Stimulated activated CD8-positive, alpha-beta memory T cell treated with anti-CD3 and anti-CD28 coated beads, Interleukin-4, amount 100 ng/mL, for 4 hours (primary cell): ENCODE results near the gene KRTAP12-2.
"Not testable (repeated sequence)": the region's sequence is repeated elsewhere in the genome, so short reads cannot be mapped to it uniquely, and the experiment has no call there.

Source experiments
- DNase-seq, 2 donors: peaks; one replicate each; pipeline ENCODE4 v3.0.0-alpha.2; 2020; ENCODE audit warnings: low read depth in 2 of 2, low spot score in 1 of 2

The KRTAP12-2 gene

DNA sequence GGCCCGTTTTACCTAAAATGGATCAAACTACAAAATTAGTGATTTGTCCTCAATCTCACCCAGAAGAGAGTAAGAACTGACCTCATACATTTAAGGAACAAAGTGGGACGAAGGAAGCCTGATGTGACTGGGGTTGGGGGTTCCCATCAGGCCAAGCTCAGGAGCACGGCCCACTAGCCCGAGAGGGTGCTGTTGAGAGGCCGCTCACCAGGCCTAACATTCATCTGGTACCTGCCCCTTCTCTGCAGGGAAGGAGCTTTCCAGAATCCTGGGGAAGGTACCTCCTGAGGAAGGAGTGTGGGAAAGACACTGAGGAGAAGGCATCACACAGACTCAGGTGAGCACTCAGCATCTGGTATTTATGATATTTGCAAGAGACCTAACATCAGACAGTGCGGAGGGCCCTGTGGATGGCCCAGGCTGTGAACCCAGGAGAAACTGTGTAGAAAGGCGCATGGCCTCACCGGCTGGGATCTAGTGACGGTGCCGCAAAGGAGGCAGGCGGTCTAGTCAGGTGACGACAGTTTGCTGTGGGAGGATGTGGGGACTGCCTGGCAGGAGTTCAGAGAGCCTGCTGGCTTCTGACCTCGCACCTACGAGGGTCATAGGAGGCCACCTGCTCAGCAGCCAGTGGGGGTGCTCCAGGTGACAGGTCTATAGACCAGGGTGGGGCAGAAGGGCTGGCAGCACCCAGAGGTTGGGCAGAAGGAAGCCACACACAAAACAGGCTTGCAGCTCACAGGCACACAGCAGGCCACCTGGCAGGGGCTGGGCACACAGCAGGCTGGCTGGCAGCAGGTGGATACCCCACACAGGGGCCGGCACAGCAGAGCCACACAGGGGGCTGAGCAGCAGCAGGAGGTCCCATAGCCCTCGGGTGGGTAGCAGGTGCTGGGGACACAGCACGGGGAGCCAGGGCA lies 12.8 kb downstream of the KRTAP12-2 start:
- DNase-seq: no peak

GRCh38 chr21:44653123-44653522 lies 13.6 kb downstream of the KRTAP12-2 start:
- no peak for DNase-seq

- no peak for DNase-seq
These were observed 15.6 kb downstream of the KRTAP12-2 start for GRCh38 chr21:44650973-44651675.

DNA sequence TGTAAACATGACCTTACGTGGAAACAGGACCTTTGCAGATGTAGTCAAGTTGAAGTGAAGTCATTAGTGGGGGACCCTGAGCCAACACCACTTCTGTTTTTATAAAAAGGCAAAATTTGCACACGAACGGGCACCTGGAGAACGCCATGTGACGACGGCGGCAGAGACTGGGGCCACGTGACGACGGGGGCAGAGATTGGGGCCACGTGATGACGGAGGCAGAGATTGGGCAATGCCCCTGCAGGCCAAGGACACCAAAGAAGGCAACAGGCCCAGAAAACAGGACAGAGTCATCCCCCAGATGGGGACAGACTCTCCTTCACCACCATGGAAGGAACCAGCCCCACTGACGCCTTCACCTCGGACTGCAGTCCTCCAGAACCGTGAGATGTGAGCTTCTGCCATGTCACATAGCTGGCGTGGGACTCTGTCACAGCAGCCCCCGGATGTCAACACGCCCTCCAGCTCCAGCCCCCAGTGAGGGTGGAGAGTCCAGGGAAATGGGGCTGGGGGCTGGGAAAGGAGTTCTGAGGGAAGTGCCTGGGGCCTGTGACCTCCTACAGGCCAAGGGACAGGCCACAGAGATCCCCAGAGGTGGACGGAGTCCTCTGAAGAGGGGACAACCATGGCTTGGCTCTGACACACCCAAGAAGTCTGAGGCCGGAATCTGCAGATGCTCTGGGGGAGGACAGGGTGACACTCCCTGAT lies 16.3 kb downstream of the KRTAP12-2 start:
- no peak for DNase-seq

DNA sequence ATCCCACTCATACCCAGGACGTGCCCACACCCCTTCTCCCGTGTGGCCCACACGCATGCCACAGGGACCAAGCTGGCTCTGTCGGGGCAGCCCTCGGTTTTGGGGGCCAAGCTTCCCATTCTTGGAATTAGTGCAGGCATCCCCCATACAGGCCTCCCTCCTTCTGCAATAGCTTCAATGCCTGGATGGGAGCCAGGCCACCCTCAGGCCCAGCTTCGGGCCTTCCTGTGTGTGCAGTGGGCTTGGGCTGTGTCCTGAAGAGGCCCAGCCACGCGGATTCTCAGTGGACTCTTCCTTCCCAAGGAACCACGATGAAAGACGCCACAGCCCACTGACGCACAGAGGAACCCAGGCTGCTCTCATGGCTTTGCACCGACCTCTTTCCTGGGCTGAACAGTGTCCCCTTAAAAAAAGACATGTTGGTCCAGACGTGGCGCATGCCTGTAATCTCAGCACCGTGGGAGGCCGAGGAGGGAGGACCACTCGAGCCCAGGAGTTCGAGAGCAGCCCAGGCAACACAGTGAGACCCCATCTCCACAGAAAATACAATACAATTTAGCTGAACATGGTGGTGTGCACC lies 17.1 kb downstream of the KRTAP12-2 start:
- no peak for DNase-seq

GRCh38 chr21:44648557-44649311 lies 18.0 kb downstream of the KRTAP12-2 start:
- no peak for DNase-seq

DNA sequence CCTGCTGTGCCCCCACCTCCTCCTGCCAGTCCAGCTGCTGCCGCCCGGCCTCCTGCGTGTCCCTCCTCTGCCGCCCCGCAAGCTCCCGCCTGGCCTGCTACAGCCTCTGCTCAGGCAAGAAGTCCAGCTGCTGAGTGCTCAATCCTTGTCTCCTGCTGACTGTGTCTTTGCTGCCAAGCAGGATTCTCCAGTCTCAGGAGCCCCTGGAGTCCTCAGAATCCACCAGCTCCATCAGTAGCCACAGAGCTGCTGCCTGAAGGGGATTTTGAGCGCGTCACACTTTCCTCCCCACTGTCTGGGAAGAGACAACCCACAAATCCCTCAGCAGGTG lies 19.5 kb downstream of the KRTAP12-2 start:
- no peak for DNase-seq

DNA sequence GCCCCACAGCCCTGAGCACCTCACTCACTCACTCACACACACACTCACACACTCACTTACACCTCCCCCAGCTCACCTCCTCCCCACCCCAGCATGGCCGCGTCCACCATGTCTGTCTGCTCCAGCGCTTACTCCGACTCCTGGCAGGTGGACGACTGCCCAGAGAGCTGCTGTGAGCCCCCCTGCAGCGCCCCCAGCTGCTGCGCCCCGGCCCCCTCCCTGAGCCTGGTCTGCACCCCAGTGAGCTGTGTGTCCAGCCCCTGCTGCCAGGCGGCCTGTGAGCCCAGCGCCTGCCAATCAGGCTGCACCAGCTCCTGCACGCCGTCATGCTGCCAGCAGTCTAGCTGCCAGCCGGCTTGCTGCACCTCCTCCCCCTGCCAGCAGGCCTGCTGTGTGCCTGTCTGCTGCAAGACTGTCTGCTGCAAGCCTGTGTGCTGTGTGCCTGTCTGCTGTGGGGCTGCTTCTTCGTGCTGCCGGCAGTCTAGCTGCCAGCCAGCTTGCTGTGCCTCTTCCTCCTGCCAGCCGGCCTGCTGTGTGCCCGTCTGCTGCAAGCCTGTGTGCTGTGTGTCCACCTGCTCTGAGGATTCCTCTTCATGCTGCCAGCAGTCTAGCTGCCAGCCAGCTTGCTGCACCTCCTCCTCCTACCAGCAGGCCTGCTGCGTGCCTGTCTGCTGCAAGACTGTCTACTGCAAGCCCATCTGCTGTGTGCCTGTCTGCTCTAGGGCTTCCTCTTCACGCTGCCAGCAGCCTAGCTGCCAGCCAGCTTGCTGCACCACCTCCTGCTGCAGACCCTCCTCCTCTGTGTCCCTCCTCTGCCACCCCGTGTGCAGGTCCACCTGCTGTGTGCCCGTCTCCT lies 20.1 kb downstream of the KRTAP12-2 start, which contains the start of gene KRTAP10-11:
Gene KRTAP10-11, plus strand, starts transcription at position 49 of the 856 bp plus-strand sequence. Its CDS starts 45 bp downstream, at position 94.
- DNase-seq: not testable (repeated sequence)

- DNase-seq: no peak
These were observed 21.8 kb downstream of the KRTAP12-2 start for GRCh38 chr21:44644878-44645277.

GRCh38 chr21:44643741-44644310 lies 22.9 kb downstream of the KRTAP12-2 start:
- no peak for DNase-seq

DNA sequence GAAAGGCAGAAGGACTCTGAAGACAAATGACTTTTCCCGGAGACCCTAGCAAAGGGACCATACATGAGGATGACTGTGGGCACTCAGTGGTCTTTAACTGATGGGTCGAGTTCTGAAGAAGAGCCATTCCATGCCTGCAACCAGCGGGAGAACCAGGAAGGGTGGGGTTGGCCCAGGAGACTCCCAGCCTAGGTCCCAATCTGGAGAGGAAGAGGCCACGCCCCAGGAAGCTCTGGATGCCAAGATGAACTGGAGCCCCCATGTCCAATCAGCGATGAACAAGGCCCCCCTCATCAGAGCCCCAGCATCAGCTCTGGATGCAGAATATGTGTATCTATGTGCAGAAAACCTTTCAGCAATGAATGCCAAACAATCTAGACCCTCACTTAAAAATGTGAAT lies 26.0 kb downstream of the KRTAP12-2 start:
- DNase-seq: no peak

DNA sequence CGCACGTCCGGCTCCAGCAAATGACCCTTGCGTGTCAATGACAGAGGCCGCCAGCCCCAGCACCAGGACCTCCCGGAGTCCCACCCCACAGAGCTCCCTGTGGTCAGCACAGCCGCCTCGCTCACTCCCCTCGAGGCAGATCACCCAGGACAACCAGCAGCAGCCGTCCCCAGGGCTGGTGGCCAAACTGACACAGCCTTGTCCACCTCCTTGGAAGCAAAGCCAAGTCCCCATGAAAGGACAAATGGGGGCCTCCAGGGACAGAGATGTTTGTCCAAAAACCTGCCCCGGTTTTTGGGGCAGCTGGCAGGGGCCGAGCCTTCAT lies 27.4 kb downstream of the KRTAP12-2 start:
- no peak for DNase-seq

- DNase-seq: not testable (repeated sequence)
These were observed 28.0 kb downstream of the KRTAP12-2 start for GRCh38 chr21:44638506-44639330.

DNA sequence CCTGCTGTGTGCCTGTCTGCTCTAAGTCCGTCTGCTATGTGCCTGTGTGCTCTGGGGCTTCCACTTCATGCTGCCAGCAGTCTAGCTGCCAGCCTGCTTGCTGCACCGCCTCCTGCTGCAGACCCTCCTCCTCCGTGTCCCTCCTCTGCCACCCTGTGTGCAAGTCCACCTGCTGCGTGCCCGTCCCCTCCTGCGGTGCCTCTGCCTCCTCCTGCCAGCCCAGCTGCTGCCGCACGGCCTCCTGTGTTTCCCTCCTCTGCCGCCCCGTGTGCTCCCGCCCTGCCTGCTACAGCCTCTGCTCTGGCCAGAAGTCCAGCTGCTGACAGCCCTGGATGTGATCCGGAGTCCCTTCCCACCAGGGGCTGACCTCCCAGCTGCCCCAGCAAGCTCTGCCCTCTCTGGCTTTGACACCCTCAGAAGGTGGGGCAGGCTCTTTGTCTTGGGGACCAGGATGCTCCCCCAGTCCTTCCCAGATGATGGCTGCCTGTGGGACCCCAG lies 28.8 kb downstream of the KRTAP12-2 start:
- not testable (repeated sequence) for DNase-seq

DNA sequence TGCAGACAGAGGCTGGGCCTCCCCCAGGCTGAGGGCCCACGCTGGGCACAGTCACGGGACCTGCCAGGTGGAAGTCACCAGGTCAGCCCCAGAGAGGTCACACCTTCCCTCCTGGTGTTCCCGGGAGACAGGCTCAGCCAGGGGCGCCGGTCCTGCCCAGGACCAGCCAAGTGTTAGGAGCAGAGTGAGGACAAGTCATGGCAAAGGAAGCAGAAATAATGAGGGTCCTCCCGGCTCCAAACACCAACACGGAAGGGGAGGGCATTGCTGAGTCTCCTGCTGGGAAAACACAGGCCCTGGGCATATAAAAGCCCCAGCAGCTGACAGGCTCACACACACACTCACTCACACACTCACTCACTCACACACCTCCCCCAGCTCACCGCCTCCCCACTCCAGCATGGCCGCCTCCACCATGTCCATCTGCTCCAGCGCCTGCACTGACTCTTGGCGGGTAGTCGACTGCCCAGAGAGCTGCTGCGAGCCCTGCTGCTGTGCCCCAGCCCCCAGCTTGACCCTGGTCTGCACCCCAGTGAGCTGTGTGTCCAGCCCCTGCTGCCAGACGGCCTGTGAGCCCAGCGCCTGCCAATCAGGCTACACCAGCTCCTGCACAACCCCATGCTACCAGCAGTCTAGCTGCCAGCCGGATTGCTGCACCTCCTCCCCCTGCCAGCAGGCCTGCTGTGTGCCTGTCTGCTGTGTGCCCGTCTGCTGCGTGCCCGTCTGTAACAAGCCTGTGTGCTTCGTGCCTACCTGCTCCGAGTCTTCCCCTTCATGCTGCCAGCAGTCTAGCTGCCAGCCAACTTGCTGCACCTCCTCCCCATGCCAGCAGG lies 29.5 kb downstream of the KRTAP12-2 start, which contains the start of gene KRTAP10-10:
Gene KRTAP10-10, plus strand, starts transcription at position 339 of the 833 bp plus-strand sequence. Its CDS starts 62 bp downstream, at position 401.
- no peak for DNase-seq

DNA sequence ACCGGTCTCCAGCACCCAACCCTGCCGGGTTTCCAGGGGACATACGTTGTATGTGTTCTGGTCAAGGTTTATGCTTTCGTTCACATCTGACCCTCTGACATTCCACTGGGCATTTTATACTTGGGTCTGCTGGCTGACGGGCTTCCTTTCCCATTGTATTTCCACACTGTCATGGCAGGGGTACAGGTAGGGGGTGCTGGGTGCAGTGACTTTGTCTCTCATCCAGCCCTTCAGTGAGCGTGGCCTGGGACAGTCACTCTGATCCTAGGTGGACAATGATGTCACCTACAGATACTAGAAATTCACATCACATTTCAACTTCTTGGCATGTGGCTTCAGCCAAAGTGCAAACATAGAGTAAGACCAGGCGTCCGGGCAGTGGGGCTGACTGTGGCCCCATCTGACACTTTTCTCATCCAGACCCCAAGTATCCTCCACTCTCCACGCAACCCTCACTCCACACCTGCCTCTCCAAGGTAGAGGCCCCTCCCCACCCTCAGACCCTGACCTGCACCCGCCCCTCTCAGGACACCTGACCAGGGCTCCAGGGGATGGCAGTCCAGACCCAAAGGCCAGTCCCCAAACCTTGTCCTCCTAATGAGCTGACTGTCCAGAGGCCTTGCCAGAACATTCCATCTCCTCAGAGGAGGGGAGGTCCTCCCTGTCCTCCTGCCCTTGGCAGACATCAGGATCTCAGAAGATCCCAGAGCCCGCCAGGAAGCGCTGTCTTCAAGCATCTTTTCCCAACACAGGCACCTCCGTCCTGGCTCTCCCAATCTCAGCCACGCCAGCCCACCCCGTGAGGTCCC lies 30.3 kb downstream of the KRTAP12-2 start:
- DNase-seq: no peak
